ENCODE measurements around the gene FZR1. TPM values are rescaled to one million over a fixed set of nuclear protein-coding genes. Genes with fewer than 3 reads are reported as not detected.

Gene FZR1
- total RNA-seq, 1 donor from 2014 or later, result 47.2 TPM

DNA sequence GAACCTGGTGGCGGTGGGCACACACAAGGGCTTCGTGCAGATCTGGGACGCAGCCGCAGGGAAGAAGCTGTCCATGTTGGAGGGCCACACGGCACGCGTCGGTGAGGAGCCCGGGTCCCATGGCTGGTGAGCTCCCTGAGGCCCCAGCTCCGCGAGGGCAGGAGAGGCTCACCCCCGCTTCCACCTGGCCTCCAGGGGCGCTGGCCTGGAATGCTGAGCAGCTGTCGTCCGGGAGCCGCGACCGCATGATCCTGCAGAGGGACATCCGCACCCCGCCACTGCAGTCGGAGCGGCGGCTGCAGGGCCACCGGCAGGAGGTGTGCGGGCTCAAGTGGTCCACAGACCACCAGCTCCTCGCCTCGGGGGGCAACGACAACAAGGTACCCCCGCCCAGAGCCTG is 25.6 kb downstream of the FZR1 start:
- no peak for DNase-seq

DNA sequence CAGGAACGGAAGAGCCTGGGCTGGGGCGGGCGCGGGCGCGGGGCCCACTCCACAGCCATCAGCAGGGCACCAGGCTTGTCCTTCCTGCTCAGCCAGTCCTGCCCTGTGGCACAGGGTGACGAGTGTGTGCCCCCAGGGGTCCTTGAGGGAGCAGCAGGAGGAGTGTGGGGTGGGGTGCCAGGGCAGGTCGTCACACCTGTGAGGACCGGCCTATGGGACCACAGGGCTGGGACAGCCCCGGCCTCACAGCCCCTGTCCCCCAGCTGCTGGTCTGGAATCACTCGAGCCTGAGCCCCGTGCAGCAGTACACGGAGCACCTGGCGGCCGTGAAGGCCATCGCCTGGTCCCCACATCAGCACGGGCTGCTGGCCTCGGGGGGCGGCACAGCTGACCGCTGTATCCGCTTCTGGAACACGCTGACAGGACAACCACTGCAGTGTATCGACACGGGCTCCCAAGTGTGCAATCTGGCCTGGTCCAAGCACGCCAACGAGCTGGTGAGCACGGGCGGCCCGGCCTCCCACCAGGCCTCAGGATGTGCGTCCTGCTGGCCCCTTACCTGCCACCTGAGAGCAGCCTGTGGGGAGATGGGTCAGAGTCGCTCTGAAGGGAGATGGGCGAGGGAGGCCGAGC is 26.2 kb downstream of the FZR1 start:
- DNase-seq, result no peak

- no peak for DNase-seq
Measured at GRCh38 chr19:3533033-3533432, 26.9 kb downstream of the FZR1 start.

DNA sequence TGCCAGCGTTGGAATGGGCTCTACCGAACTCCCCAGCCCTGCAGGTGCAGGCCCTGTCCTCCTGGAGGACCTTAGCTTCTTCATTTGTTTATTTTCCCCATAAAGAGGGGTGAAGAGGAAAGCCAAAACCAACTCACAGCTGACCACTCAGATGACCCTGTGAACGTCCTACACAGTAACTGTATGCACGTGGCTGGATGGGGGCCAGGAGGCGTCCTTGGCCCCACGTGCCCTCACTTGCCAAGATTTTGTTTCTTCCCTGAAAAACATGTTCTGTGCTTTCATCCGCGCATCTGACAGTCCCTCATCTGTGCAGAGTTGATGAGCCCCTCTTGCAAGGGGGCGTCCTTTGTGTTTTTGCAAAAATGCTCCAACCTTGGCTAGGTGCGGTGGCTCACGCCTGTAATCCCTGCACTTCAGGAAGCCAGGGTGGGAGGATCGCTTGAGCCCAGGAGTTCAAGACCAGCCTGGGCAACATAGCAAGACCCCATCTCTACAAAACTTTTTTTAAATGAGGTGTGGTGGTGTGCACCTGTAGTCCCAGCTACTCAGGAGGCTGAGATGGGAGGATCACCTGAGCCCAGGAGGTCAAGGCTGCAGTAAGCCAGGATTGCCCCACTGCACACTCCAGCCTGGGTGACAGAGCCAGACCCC is 27.6 kb downstream of the FZR1 start:
- no peak for DNase-seq

DNA sequence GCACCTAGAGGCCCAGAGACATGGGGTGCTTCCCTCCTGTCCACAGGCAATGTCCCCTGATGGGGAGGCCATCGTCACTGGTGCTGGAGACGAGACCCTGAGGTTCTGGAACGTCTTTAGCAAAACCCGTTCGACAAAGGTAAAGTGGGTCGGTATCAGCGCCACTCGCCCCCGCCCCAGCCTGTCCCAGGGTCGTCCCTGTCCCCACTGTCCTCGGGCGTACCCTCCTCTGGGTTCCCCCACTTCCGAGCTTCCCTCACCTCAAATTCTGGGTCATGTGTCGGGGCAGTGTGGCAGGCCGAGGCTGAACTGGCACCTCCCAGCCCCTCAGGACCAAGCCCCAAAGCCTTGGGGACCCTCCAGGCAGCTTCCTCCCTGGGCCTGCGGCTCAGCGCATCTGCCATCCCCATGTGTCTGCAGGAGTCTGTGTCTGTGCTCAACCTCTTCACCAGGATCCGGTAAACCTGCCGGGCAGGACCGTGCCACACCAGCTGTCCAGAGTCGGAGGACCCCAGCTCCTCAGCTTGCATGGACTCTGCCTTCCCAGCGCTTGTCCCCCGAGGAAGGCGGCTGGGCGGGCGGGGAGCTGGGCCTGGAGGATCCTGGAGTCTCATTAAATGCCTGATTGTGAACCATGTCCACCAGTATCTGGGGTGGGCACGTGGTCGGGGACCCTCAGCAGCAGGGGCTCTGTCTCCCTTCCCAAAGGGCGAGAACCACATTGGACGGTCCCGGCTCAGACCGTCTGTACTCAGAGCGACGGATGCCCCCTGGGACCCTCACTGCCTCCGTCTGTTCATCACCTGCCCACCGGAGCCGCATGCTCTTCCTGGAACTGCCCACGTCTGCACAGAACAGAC is 28.5 kb downstream of the FZR1 start:
- no peak for DNase-seq

DNA sequence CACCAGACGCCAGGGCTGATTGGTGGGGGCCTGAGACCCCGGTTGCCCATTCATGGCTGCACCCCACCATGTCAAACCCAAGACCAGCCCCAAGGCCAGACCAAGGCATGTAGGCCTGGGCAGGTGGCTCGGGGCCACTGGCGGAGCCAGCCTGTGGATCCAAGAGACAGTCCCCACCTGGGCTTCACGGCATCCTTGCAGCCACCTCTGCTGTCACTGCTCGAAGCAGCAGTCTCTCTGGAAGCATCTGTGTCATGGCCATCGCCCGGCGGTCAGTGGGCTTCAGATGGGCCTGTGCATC is 29.1 kb downstream of the FZR1 start:
- DNase-seq, result no peak

DNA sequence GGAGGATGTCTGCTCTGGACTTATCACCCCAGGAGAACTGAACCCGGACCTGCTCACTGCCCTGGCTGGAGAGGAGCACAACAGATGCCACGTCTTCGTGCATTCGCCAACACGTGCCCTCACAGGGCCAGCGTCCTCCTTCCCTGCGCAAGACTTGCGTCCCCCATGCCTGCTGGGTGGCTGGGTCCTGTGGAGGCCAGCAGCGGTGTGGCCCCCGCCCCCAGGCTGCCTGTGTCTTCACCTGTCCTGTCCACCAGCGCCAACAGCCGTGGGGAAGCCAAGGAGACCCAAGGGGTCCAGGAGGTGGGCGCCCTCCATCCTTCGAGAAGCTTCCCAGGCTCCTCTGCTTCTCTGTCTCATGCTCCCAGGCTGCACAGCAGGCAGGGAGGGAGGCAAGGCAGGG is 29.5 kb downstream of the FZR1 start:
- DNase-seq, result no peak

DNA sequence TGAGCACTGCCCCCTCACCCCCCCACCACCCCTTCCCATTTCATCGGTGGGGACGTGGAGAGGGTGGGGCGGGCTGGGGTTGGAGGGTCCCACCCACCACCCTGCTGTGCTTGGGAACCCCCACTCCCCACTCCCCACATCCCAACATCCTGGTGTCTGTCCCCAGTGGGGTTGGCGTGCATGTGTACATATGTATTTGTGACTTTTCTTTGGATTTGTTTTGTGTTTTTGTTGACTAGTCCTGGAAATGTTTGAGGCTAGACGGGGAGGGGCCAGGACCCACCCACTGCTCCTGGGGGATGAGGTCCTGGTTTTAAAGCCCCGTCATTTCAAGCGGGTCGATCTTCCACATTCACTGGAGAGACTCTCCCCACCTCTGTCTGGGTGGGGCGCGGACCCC is 29.9 kb downstream of the FZR1 start:
- DNase-seq, result no peak

DNA sequence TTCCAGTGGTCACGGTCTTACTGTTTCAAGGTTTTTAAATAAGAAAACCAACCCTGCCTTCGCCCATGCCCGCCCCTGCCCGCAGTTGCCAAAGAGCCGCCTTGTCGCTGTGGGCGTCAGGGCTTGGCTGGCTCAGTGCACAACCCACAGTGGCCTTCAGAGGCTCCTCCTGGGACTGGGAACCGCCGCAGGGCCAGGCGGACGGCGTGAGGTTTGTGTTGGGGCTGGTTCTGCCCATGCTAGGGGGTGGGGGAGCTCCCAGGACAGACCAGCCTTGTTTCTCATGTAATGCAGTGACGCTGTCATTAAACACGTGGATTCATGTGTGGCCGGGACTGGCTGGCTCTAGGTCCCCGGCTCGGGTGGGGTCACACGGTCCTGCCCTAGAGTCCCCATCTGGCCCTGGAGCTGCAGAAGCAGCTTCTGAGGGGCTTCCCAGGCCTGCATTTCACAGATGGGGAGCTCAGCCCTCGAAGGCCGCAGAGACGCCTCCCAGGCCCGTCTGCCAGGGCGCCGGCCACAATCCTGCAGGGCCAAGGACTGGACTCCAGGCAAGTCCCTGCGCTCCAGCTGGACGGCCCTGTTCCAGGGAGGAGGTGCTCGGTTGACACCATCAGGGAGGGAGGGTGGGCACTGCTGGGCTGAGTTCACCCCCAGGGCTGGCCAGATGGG is 30.5 kb downstream of the FZR1 start:
- no peak for DNase-seq

DNA sequence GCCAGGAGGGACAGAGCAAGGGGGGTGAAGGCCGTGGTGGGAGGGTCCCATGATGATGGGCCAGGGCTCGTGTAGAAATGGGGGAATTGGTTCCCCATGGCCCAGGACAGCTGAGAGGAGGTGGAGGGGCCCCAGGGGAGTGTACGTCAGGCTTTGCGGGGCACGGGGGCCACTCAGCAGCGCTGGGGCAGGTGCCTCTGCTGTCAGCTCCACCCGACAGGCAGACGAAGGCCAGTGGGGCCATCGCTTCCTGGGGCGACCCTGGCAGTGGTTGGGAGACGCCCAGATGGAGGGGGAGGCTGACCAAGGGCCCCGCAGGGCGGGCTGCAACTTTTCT is 31.0 kb downstream of the FZR1 start:
- no peak for DNase-seq

DNA sequence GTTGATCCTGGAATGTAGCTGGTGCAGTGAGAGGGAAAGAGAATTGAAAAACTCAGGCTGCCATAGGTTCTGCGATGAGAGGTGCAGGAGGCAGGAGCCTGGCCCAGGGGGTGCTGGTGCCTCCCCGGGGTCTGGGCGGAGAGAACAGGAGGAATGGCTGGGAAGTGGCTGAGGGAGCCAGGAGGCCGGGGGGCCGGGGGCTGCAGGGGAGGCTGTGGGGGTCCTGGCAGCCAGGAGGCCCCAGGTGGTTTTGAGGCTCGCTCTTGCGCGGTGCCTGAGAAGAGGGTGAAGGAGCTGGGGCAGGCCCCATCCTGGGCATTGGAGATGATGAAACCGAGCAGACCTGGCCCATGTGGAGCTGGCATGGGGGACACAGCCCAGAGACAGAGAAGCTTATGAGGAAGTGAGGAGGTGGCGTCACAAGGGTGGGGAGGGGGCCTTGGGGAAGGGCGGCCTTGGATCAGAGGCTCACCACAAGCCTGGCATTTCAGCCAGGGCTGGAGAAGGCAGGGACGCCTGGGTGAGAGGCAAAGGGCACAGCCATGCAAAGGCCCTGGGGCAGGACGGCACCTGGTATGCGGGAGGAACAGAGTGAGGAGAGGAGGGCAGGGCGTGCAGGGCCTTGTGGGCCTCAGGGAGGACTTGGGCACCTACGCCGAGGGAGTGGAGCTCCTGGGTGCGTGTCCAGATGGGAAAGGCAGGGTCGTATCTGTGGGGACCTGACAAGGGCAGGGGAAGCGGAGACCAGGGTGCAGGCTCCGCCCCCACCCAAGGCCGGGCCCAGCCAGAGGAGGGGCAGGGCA is 31.5 kb downstream of the FZR1 start:
- DNase-seq, result no peak

DNA sequence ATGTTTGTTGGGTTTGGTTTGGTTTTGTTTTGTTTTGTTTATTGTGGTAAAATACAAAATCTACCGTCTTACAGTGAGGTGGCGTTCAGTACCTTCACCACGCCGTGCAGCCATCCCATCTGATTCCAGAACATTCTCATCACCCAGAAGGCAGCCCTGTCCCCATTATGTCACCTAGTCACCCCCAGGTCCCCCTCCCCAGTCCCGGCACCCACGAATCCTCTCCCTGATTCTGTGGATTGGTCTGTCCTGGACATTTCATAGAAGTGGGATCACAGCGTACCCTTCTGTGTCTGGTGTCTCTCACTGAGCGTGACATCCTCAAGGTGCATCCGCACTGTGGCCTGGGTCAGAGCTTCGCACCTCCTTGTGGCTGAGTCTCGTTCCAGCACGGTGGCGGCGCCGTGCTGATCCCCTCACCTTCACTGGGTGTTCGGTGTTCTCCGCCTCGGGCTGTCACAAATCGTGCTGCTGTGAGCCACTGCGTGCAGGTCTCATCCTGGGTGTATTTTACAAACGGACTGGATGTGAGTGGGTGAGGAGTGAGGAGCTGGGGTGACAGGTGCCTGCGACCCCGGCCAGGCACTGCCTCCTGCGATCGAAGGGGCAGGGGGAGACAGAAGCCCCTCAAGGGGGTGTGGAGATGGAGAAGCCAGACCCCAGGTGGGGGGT is 32.3 kb downstream of the FZR1 start:
- no peak for DNase-seq

DNA sequence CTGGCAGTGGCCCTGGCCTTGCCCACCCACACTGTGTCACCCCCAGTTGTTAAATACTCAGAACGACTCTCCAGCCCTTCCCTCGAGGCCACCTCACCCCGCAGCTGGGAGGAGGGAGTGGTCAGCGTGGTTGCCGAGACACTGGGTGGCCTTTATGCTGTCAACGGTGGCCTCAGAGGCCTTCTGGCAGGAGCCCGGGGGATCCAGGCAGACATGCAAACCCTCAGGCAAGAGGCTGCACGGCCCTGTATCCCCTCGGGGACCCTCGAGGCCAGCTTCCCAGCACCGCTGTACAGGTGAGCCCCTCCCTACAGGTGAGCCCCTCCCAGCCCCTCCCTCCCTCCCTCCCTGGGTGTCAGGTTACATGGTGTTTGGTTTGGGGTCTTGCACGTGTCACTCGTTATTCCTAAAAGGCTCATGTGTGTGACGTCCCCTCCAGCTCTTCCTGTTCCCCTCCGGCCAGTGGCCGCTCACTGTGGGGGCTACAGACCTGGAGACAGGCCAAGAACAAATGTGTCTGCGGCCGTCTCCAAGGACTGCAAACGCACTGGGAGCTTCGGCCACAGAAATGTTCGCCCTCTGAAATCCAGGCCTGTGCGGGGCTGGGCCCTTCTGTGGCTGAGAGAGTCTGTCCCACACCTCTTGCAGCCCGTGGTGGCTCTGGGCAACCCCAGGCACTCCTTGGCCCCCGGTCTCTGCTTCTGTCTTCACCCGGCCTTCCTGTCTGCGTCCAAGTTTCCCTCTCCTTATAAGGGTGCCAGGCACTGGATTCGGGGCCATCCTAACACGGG is 33.0 kb downstream of the FZR1 start, which contains the start of gene TEKTIP1:
TEKTIP1 (plus strand) TSS at position 210 of the 791 bp plus-strand sequence; CDS start at position 214, 4 bp downstream.
- no peak for DNase-seq

- DNase-seq, result no peak
Measured at GRCh38 chr19:3539756-3540118, 33.6 kb downstream of the FZR1 start.

GRCh38 chr19:3543150-3544057 is 37.3 kb downstream of the FZR1 start:
- no peak for DNase-seq

DNA sequence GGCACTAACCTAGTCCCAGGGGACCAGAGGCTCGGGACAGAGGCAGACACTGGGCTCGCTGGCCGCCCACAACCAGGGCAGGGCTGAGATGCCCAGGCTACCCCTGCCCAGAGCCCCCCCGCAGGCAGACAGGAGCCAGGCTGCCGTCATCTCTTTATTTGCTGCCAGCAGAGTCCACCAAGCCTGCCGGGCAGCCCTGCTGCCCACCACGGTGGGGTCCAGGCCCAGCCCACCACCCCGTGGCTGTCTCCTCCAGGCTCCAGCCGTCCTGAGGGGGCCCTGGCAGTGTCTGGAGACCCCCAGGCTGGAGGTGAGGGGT is 37.9 kb downstream of the FZR1 start:
- DNase-seq, result no peak

DNA sequence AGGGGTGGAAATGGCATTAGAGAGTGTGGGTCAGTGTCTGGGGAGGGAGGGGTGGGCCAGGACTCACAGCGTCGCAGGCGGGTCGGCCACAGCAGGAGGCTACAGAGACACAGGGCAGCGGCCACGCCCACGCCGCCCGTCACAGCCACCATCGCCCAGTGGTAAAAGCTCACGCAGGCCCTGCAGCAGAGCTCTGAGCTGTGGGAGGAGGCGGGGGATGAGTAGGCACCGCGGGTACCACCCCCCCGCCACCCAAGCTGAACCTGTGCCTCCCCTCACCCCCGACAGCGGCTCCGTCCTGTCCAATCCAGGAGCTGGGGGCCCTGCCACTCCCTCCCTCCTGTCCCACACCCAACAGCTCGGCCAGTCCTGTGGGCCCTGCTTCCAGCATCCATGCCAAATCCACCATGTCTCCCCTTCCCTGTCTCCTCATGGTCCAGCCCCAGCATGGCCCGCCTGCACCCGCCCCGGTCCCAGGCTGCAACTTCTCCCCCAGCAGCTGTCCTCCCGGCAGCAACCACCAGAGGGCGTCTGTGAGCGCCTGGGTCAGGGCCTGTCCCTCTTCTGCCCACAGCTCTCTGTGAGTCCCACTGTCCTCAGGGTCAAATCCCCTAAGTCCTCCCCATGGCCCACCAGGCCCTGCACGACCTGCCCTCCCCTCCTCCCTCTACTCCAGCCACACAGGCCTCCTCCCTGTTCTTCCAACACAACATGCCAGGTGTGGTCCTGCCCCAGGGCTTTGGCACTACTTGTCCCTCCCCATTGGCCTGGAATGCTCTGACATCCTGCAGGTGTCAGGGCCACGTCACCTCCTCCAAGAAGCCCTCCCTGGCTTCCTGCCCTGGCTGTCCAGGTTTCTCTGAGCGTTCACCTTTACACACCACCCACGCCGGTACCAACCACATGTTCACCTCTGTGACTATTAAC is 38.9 kb downstream of the FZR1 start:
- peak; percentile 63 for DNase-seq

DNA sequence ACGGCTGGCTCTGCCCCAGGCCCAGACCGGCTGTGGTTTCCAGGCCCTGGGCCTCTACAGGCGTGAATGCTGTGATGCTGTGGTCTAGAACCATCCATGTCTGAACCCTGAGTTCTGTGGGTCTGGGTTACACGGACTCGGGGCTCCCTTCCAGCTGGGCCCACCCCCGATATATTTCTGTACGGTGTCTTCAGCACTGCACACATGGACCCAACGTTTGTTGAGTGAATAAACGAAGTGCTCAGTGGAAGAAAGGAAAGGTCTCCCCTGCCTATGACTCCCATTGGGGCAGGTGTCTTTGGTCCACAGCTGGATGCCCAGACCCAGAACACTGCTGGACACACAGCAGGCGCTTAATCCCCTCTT is 39.5 kb downstream of the FZR1 start:
- no peak for DNase-seq

DNA sequence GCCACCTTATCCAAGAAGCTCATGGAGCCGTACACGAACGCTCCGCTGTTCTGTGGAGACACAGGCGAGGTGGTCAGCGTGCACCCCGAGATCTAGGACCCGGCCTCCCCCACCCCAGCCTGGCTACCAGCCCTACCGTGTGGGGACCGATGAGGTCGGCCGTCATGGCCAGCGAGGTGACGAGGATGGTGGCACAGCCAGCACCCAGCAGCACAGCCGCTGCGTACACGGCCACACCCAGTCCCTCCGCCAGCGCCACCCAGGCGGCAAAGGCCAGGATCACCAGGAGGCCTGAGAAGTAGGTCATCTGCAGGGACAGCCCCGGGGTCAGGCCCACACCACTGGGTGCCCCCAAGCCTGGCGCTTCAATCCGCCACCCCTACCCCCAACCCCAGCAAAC is 40.0 kb downstream of the FZR1 start:
- DNase-seq, result no peak
